Hematopoietic multipotent progenitor cell (in vitro differentiated cells): Measurements from ENCODE around the gene SLC16A10. TPM values are rescaled to one million over a fixed set of nuclear protein-coding genes. Genes with fewer than 3 reads are reported as not detected.
"Not testable (repeated sequence)": the region's sequence is repeated elsewhere in the genome, so short reads cannot be mapped to it uniquely, and the experiment has no call there.

ENCODE experiments used
- DNase-seq, 3 donors: peaks; one replicate each; pipeline ENCODE4 v3.0.0-alpha.2; 2011 to 2015; ENCODE audit warnings: low read depth in 2 of 3, low spot score in 2 of 3
- total RNA-seq: library from RNA; depleted of rRNA; stranded (reverse); fragments of >200 nt; gene quantifications from one replicate; pipeline ENCODE4 v1.2.3, GENCODE V29; 2012

The SLC16A10 gene
- total RNA-seq, 1 donor: 3.8 TPM

- DNase-seq: no peak
Measured at GRCh38 chr6:111129013-111129412, 41.7 kb downstream of the SLC16A10 start.

- DNase-seq: not testable (repeated sequence)
Measured at GRCh38 chr6:111131018-111131417, 43.7 kb downstream of the SLC16A10 start.

DNA sequence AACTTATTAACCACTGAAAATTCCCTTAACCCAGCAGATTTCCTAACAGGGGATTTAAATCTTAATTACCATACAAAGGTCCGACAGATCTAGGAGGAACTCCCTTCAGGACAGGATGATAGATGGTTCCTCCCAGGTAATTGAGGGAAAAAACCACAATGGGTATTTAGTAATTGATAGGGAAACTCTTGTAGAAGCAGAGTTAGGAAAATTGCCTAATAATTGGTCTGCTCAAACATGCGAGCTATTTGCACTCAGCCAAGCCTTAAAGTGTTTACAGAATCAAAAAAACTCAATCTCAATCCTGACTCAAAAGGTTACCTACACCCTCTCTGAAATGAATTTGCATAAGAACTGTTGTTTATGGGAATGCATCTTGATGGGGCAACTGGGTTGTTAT is 45.4 kb downstream of the SLC16A10 start:
- DNase-seq: not testable (repeated sequence)

DNA sequence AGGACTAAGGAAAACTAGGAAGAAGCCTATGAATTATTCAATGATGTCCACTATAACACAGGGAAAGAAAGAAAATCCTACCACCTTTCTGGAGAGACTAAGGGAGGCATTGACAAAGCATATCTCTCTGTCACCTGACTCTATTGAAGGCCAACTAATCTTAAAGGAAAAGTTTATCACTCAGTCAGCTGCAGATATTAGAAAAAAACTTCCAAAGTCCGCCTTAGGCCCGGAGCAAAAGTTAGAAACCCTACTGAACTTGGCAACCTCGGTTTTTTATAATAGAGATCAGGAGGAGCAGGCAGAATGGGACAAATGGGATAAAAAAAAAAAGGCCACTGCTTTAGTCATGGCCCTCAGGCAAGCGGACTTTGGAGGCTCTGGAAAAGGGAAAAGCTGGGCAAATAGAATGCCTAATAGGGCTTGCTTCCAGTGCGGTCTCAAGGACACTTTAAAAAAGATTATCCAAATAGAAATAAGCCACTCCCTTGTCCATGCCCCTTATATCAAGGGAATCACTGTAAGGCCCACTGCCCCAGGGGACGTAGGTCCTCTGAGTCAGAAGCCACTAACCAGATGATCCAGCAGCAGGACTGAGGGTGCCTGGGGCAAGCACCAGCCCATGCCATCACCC is 47.0 kb downstream of the SLC16A10 start:
- DNase-seq: not testable (repeated sequence)

DNA sequence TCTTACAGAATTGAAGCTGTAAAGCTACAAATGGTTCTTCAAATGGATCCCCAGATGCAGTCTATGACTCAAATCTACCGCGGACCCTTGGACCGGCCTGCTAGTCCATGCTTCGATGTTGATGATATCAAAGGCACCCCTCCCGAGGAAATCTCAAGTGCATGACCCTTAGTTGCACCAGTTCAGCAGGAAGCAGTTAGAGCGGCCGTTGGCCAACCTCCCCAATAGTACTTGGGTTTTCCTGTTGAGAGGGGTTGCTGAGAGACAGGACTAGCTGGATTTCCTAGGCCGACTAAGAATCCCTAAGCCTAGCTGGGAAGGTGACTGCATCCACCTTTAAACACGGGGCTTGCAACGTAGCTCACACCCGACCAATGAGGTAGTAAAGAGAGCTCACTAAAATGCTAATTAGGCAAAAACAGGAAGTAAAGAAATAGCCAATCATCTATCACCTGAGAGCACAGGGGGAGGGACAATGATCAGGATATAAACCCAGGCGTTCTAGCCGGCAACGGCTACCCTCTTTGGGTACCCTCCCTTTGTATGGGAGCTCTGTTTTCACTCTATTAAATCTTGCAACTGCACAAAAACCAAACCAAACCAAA is 50.3 kb downstream of the SLC16A10 start:
- DNase-seq: not testable (repeated sequence)

DNA sequence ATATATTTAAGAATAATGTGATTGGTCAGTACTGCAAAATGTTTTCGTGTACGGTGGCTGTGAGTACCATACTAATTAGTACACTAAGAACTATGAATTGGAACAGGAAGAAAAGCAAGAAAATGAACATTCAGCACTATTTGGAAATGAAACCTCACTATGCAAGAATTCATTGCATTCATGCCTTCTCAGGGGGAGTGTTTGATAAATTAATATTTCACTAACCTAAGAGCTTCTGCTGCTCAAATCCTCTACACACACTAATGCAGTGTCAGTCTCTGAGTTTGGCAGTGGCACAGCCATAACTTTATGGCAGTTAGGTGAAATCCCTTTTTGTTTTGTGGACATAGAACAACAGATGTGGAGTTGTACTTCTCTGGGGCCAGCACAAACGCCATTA is 60.1 kb downstream of the SLC16A10 start:
- DNase-seq: no peak

DNA sequence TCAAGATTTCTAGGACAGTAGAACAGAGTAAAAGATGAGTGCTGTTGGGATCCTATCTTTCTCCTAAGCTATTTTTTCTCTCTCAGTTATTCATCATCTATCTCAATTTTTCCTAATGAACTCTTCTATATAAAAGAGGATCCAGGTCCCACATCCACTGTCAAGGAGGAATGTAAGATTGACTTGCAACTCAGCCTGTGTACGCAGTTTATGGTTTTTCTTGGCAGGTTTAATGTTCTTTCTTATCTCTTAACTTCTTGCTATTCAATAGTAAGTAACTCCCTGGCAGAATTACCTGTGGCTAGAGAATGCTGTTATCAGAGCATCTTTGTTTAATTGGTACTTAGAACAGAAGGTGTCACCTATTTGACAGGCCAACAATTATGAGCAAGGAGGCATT is 60.8 kb downstream of the SLC16A10 start:
- no peak for DNase-seq

DNA sequence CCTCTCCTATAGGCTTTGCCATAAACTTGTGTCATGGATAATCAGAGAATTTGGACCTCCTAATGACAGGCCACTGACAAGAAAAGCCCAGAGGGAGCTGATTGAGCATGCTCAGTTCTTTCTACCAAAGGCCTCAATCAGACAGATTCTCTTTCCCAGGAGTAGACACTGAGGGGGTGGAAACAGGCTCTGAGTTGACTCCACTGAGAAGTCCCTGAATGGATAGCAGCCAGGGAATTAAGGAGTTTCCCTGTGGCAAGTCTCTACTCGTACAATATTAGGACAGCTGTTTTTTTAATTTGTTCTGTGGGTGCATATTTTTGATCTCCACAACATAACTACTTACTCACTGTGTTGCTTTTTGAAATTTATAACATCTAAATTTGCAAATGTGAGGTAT is 63.3 kb downstream of the SLC16A10 start:
- DNase-seq: no peak

DNA sequence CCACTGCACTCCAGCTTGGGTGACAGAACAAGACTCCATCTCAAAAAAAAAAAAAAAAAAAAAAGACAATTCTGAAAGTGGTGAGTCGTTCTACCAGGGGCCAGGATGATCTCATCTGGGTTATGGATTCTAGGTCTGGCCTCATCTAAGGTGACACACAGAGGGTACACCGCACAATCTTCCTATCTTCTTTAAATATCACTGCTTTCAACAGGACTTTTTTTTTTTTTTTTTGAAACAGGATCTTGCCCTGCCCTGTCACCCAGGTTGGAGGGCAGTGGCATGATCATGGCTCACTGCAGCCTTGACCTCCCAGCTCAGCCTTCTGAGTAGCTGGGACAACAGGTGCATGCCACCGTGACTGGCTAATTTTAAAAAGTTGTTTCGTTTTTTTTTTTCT is 67.7 kb downstream of the SLC16A10 start:
- no peak for DNase-seq

GRCh38 chr6:111157412-111157811 is 70.1 kb downstream of the SLC16A10 start:
- no peak for DNase-seq

- DNase-seq: no peak
Measured at GRCh38 chr6:111159633-111160032, 72.3 kb downstream of the SLC16A10 start.

GRCh38 chr6:111161650-111162049 is 74.3 kb downstream of the SLC16A10 start:
- DNase-seq: no peak

DNA sequence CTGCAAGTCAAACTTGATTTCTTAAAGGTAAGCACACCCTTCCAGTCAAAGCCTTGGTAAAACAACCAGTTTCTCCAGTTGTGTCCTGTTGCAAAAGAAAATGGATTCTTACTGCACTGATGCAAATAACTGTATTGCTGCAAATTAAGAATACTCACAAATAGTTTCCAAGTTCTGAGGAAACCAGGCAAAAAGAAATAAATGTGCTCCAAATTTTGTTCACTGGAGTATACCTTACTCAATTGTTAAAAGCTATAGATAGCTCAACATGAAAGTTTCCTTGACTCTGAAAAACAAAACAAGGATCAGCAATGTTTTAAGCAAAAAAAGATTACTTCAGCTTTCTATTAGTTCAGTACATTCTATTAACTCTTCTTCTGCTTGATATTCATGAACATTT is 75.2 kb downstream of the SLC16A10 start:
- DNase-seq: peak in 2 of 3 donors; percentile 6 to 23

DNA sequence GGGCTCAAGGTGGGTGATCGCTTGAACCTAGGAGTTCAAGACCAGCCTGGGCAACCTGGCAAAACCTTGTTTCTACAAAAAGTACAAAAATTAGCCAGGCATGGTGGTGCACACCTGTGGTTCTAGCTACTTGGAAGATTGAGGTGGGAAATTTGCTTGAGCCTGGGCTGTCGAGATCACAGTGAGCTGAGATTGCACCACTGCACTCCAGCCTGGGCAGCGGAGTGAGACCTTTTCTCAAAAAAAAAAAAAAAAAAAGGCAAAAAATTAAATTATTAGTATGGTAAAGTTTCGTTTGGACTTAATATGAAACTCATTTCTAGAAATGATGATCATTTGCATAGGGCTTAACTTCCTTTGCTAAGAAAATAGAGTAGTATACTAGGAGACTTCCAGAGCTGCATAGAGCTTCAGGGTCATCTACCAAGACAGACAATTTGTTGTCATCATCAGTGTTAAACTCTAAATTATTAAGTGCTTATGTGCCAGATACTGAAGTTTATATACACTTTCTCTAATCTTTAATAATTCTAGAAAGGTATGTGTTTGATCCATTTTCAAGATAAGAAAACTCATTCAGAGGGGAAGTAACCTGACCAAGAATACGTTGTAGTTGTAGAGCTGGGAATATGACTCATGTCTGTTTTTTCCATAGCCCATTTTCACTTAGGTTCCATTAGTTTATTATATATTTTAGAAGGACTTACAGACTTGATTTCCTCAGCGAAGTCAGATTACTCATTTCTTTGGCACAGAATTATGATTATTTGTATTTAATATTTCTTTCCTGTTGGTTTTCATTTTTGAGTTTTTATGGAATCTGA is 84.5 kb downstream of the SLC16A10 start:
- DNase-seq: no peak

DNA sequence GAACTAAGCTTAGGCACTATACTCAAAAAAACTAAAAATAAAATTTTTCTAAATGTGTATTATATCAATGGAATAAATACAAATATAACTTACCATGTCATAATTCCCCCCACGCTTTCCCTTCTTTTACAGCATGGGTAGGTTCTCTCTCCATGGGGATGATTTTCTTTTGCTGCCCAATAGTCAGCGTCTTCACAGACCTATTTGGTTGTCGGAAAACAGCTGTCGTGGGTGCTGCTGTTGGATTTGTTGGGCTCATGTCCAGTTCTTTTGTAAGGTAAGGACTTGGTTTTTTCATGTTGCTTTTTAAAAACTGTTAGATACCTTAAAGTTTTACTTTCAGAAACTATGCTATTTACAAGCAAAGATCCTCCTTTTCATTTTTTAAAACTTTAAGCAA is 85.3 kb downstream of the SLC16A10 start:
- no peak for DNase-seq

- DNase-seq: no peak
Measured at GRCh38 chr6:111173341-111173740, 86.0 kb downstream of the SLC16A10 start.

DNA sequence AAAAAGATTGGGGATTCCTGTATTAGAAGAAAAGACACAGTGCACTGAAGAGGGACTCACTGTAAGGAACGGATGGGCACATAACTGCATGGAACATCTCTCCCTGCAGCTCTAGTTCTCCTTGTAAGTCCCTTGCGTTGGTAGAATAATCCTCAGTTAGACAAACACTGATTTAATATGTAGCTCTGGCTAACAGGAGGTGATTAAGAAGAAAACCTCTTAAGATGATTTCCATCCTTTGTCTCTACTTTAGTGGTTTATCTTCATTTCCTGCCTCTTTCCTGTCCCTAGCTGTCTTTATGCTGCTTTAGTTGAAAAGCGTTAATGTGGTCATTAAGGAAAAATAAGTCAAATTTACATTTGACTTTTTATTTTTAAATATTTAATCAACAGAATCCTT is 86.6 kb downstream of the SLC16A10 start:
- no peak for DNase-seq

- no peak for DNase-seq
Measured at GRCh38 chr6:111175109-111175508, 87.8 kb downstream of the SLC16A10 start.

- no peak for DNase-seq
Measured at GRCh38 chr6:111176038-111176759, 88.9 kb downstream of the SLC16A10 start.

GRCh38 chr6:111176760-111177099 is 89.4 kb downstream of the SLC16A10 start:
- DNase-seq: no peak

- DNase-seq: no peak
Measured at GRCh38 chr6:111177131-111177530, 89.8 kb downstream of the SLC16A10 start.
